Stimulated activated CD4-positive, alpha-beta T cell treated with anti-CD3 and anti-CD28 coated beads, Interleukin-4, amount 100 ng/mL, for 1 hour (primary cell): ENCODE results near the gene PPP1R14B.

Experiments
- DNase-seq: peaks from one replicate; pipeline ENCODE4 v3.0.0-alpha.2; 2020

Gene PPP1R14B

DNA sequence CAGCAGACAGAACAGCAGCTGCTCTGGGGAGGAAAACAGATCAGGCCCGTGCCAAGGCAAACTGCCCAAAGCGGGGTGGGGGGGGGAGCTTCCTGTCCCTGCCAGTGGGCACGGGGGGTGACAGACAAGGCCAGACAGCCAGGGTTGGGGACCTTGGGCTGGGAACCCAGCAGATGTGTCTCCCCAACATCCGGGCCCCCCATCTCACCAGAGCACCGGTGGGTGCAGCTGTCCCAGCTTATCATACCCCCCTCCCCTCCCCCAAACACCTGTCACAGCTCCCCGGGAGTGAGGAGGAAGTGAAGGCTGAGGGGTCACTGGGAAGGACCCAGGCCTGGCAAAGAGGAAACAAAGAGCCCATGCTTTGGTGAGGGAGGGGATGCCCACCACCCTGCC, 1.3 kb downstream of the PPP1R14B start:
- no peak for DNase-seq

DNA sequence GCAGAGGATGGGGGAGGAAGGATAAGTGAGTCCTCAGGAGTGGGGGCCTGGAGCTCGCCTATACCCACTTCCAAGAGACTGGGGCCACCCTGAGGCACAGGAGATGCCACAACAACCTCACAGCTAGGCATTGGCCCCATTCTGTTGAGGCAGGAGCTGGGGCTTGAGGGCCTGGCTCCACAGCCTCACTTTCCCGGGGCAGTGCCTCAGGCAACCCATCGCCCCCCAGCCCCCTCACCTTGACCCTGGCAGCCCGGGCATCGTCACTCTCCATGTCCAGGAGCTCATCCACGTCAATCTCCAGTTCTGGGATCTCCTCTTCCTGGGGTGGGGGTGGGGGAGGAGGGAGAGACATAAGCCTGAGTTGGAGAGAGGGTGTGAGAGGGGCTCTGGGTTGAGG, 1.8 kb downstream of the PPP1R14B start:
- no peak for DNase-seq

DNA sequence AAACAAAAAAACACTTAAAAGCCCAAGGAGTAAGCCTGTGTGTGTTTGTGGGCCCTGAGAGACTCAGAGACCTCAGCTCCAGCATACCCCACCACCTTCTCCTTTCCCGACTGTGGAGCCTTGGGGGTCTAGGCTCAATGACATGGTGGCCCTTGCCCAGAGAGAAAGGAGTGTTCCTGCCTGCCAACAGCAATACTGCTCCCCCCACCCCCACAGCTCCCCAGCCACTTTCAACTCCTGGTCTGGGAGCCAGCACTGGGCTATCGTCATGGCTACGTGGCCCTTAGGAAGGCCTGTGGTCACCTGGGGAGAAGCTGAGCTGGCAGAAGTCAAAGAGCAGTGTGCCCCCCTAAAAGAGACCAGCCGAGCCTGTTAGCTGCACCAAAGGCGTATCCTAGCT, 2.6 kb downstream of the PPP1R14B start:
- no peak for DNase-seq

DNA sequence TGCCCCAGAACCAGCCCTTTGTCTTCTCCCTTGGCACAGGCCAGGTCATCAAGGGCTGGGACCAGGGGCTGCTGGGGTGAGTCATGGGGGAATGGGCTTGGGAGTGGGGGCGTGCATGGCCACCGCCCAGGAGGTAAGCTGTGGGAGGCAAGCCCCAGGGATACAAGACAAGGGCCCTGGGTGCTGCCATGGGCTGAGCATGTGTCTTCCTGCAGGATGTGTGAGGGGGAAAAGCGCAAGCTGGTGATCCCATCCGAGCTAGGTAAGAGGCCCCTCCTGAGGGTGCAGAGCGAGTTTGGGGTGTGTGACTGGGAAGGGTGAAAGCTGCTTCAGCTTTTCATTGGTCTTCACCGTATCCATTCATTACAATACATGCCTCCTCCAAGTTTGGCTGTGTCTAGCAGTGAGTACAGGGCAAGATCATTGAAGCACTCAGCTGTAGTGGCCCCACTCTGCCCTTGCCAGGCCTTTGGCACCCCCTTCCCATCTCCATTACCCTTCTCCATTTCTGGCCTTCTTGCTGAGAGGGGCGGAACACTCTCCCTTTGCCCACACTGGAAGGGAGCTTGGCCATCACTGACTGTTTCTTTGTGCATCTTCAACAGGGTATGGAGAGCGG, 3.4 kb downstream of the PPP1R14B start:
- no peak for DNase-seq

DNA sequence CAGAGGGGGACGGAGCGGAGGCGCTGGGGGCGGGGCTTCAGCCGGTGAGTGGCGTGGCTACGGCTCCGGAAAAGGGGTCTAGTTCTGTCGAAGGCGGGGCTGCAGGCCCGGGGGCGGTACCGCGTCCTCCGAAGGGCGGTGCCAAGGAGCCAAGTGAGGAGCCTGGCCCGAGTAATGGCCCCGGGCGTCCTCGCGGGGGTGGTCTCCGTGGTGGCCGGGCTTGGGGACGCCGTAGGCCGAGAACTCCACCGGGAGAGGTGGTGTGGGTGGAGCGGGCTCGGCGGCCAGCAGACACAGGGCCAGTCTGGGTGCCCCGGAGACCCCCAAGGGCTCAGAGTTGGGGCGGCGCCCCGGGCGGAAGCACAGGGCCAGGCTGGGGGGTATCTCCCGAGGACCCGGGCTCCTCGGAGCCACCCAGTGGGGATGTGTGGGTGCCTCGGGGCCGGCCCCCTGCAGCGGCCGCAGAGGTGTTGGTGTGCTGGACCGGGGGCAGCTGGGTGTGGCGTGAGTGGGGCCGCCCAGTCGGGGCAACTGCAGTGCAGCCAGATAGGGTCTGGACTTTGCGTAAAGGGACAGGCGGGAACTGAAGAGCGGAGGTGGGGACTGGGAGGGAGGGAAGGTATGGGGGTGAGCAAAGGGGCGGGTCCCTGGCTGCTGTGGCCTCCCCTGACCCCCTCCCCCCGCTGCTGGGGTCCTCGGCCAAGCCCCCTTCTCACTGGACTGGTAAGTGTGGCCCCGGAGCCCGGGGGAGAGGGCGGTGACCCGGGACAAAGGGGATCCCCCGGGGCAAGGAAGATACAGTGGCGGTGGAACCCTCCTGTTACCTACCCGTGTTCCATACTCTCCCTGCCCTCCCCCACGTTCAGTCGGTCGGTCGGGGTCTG, 5.0 kb downstream of the PPP1R14B start:
- no peak for DNase-seq

DNA sequence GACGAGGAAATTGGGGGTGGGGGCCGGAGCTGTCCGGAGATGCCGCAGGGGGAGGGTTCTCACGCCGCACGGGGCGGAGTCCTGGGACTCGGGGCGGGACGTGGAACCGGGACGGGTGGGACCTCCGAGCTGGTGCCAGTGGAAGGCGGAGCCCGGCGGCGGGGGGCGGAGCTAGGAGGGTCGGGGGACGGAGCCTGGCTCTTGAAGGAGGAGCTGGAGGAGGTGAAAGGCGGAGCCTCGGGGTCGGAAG, 5.6 kb downstream of the PPP1R14B start:
- DNase-seq: peak; percentile 100

DNA sequence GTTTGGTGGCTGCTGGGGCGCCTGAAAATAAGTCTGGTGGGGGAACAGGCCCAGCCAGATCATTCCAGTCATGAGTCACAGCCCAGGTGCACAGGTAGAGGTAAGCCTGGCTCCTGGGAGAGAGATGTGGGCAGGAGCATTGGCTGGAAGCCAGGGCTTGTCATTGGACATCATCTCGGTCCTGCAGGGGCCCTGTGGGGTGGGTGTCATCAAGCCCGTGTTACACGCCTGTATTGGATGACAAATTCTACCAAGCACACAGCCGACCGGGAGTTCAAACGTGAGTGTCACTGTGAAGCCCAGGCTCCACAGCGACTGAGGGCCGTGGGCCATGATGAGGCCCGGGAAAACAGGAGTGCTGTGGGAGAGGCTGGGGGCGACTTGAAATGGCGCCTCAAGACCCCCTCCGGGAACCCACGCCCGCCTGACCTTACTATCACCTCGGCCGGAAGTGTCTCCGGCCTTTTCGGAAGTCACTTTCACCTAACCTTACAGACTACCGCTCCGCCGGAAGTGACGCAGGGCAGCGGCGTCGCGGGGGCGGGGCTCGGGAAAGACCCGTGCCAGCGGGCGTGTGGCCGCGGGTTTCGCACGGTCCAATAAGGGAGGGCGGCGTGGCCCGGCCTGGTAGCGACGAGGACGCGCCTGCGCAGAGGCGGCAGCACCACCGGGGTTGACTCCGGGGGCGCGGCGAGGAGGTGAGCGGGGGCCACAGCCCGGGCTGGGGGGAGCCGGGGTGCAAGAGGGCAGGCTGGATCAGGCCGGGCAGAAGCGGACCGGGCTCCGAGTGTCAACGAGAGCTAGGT, 6.1 kb downstream of the PPP1R14B start, which contains the start of gene FKBP2:
TSS of gene FKBP2 (plus strand) at position 661 of the 806 bp plus-strand sequence. CDS start 1,293 bp downstream, outside the sequence.
- peak; percentile 98 for DNase-seq

DNA sequence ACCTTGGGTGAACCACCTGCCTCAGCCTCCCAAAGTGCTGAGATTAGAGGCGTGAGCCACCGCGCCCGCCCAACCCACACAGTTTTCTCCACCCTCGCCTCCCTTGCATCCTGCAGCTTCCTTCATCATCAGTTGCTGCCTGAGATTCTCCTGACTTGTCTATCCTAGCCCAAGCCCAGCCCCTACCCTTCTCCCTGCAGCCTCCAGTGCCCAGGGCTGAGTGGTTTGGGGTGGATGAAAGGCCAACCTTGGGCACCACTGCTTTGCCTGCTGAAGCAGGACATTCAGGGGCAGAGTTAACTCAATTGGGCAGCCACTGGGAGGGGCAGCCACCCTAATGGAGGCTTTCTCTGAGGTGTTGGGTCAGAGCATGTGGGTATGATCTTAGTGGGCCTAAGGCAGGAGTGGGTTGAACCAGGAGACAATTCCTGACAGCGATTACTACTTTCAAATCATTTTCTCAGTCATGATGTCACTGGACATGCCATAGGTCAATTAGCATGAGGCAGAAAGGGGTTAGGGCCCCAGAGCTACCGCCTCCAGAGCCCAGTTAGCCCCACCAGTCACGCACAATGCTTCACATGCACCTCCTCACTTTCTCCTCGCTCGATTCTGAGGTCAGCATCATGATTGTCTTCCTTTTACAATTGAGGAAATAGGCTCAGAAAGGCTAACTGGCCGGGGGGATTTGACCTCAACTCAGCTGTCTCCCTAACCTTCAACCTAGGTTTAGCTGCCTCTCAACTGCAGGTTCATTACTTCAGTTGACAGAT, 6.9 kb downstream of the PPP1R14B start:
- DNase-seq: no peak

DNA sequence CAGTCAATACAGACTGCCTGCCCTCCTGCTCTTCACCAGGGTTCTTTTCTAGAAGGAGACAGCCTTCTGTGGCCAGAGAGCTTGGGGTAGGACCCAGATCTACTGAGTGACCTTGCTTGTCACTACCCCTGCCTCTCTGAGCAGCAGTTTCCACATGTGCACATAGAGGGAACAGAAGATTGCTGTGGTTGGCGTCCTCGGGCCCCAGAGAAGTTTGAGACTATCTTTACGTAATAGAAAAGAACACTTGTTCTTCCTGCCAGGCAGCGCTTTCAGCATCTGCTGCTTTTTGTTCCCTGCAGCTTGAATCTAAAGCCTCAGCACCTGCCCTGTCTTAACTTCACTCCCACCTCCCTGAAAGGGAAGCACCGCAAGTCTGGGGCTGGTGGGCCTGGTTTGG, 7.7 kb downstream of the PPP1R14B start:
- DNase-seq: no peak

DNA sequence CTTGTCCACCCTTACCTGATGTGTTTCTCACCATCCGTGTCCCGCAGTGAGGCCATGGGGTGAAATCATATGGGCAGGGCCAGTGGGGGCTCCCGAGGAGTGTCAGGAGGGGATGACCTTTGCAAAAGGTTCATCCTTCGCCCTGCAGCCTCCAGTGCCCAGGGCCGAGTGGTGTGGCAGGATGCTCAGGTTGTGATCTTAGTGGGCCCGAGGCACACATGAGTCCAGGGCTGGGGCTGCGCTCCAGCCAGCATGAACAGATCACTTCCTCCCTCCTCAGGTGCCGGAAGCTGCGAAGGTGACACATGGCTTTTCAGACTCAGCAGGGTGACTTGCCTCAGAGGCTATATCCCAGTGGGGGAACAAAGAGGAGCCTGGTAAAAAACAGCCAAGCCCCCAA, 8.7 kb downstream of the PPP1R14B start:
- DNase-seq: no peak

DNA sequence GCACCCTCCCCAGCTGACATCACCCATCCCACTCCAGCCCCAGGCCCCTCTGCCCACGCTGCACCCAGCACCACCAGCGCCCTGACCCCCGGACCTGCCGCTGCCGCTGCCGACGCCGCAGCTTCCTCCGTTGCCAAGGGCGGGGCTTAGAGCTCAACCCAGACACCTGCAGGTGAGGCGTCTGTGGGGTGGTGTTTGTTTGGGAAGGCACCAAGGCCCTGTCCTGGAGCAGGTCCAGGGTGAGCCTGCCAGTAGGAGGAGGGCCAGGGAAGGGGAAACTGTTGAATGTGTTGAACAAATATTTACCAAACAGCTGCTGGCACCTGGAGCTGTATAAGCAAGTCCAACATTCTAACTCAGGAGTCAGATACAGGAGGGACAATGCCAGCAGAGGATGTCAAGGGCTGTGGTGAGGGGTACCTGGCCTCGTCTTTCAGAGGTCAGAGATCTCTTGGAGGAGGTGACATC, 9.2 kb downstream of the PPP1R14B start:
- no peak for DNase-seq

DNA sequence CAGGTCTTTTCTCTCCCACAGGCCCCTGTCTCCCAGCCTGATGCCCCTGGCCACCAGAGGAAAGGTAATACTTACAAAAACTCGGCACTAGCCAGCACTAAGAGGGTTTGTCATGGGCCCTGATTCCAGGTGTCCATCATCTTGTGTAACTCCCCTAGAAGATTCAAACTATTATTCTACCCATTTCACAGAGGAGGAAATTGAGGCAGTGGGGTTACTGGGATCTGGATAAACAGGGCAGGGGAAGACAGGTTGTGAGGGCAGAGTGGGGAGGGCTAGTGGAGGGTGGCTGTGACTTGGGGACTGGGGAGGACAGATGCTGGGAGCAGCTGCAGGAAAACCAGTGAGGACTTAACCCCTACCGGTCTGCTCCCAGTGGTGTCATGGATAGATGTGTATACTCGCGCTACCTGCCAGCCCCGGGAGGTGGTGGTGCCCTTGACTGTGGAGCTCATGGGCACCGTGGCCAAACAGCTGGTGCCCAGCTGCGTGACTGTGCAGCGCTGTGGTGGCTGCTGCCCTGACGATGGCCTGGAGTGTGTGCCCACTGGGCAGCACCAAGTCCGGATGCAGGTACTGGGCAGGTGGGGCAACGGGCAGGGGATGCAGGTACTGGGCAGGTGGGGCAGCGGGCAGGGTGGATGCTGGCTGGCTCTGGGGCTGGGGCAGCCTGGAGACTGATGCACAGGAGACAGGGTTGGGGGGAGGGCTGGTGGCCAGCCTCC, 11.1 kb downstream of the PPP1R14B start:
- no peak for DNase-seq

DNA sequence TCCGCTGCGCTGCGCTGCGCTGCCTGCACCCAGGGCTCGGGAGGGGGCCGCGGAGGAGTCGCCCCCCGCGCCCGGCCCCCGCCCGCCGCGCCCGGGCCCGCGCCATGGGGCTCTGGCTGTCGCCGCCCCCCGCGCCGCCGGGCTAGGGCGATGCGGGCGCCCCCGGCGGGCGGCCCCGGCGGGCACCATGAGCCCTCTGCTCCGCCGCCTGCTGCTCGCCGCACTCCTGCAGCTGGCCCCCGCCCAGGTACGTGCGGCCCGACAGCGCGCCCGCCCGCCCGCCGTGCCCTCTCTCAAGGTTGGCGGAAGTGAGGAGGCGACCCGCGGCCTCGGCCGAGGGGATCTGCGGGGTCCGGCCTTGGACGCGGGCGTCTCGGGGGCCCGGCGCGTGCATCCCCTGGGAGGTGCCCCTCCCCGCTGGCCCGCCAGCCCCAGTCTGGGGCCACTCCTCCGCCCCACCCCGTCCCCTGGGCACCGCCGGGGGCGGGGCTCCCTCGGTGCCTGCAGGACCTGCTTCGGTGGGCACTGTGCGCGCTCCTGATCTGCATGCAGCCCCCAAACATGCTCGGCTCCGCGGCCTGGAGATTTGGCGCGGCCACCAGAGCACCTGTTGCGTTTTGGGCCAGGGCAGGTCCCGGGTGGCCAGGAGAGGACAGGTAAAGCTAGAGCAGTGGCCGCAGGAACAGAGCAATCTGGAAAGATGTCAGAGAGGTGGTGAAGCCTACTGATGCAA, 11.9 kb downstream of the PPP1R14B start:
- DNase-seq: peak; percentile 55

DNA sequence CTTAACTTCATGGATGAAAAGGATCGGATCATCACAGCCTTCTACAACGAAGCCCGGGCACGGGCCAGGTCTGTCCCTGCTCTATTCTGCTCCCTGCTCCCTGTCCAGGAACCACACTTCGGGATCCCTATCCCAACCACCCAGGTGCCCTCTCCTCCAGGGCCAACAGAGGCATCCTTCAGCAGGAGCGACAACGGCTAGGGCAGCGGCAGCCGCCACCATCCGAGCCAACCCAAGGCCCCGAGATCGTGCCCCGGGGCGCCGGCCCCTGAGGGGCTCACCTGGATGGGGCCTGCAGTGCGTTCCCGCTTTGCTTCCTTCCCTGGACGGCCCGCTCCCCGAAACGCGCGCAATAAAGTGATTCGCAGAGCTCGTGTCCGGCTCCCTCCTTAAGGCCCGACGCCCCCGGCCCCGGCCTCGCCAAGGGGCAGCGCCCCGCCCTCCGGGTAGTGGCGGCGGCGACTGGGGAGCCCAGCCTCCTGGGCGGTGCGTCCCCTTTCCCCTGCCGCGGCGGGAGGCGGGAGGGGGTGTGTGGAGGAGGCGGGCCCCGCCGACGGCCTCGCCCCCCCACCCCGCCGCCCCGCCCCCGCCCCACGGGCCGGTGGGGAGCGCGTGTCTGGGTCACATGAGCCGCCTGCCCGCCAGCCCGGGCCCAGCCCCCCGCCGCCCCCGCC, 12.7 kb downstream of the PPP1R14B start, which contains the start of gene VEGFB:
TSS of gene VEGFB (plus strand) at position 672 of the 674 bp plus-strand sequence. CDS start 250 bp downstream, outside the sequence.
- DNase-seq: peak; percentile 72

DNA sequence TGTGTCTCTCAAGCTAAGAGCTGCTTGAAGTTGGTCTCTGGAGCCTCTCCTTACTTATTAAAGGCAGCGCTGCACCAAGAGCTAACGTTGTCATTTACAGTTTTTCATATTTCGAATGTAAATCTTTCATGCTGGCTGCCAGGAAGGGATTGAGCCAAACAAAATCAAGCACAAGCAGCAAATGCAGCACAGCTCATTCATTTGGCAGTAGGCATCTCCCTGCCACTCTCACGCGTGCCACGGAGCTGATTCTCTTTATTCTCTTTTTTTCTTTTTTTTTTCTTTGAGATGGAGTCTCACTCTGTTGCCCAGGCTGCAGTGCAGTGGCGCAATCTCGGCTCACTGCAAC, 13.8 kb downstream of the PPP1R14B start:
- DNase-seq: no peak

DNA sequence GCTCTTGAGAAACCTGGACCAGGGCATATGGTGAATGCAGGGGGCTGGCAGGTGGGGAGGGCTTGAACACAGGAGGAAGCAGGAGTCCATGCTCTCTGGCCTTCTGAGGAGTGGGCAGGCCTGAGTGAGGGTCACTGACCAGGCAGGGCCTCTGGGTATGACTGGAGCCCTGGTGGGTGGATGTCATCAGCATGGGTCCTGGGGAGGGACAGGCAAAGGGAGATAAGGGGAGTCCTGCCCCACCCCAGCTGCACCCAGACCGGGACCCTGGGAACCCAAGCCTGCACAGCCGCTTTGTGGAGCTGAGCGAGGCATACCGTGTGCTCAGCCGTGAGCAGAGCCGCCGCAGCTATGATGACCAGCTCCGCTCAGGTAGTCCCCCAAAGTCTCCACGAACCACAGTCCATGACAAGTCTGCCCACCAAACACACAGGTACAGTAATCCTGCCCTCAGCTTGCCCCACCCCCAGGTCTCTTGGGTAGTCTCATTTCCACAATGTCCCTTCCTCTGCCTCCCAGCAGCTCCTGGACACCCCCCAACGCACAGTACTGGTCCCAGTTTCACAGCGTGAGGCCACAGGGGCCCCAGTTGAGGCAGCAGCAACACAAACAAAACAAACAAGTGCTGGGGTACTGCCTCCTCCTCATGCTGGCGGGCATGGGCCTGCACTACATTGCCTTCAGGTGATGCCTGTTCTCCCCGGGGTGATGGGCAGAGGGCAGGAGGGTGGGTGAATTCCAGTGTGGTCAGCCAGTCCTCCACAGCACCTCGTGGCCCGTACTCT, 14.4 kb downstream of the PPP1R14B start:
- DNase-seq: no peak

DNA sequence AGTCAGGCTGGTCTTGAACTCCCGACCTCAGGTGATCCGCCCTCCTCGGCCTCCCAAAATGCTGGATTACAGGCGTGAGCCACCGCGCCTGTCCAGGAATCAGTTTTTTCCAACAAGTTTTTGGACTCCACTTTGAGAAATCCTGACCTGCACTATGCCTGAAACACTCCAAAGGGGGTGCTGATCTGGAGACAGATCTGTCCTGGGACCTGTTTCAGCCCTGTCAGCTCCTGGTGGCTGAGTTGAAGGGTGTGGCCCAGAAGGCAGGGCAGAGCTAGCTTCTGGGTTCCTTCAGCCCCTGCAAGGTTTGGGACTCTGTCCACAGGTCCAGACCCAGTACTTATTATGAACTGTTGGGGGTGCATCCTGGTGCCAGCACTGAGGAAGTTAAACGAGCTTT, 15.2 kb downstream of the PPP1R14B start:
- no peak for DNase-seq

DNA sequence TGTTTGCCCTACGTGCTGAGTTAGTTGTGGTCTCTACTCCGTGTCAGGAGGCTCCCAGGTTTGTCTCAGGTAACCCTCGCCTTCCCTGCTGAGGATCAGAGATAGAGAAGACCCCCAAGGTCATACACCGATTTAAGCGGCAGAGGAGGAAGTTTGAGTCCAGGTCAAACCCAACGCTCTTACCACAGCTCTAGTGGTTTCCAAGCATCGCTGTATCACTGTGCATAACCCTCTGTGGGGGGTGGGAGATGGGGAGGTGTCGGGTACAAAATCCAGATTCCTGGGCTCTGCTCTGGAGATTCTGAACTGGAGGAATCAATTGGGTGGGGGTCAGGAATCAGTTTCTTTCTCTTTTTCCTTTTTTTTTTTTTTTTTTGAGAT, 15.8 kb downstream of the PPP1R14B start:
- no peak for DNase-seq

DNA sequence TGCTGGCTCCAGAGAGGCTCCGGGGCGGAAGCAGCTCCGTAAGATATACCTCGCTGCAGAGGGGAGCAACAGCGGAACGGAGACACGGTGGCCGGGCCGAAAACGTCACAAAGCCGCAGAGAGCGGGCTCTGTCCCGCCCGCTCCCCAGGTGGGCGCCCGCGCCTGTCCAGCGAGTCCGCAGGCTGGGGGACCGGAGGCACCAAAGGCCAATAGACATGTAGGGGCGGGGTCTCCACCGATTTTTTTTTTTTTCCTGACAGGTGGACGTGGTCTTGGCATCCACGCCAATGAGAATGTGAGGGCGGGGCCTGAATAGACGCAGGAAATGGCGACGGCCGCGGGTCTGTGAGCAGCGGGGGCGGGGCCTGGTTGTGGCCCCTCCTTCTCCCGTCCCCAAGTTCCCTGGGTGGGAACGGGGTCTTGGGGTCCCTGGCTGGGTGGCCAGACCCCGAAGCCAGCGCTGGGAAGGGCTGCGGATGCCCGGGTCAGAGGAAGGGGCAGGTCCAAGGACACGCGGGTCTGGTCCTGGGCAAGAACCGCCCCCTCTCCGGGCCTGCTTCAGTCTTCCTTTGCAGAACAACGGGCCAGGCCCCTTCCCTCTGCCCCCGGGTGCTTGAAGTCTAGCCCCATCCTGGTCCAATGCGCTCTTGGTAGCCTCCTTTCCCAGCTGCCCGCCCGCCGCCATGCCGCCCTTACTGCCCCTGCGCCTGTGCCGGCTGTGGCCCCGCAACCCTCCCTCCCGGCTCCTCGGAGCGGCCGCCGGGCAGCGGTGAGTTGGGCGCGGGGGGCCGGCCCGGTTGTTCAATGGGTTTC, 16.4 kb downstream of the PPP1R14B start, which contains the start of gene DNAJC4:
TSS of gene DNAJC4 (plus strand) at position 378 of the 814 bp plus-strand sequence. CDS start at position 685, 307 bp downstream.
- peak; percentile 87 for DNase-seq
